ENCODE measurements around the gene ZNF672.

Gene ZNF672

DNA sequence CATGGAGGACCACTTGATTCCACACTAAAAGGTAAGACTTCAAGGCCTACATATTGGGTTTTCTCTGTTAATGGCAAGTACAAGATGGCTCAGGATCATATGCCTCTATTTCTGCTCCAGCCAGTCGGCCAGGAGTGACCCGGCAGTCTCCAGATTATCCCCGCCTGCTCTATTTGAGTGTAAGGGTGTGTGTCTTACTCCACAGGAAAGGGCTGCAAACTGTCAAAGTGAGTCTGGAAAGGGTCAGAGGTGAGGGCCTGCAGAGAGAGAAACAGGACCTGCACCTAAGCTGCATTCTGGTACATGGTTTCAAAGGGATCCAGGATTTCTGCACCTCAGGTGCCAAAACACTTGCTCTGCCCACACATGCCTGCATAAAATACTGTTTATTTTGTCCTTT, 11.6 kb downstream of the ZNF672 start:
- TF ChIP-seq, protein P1, sequence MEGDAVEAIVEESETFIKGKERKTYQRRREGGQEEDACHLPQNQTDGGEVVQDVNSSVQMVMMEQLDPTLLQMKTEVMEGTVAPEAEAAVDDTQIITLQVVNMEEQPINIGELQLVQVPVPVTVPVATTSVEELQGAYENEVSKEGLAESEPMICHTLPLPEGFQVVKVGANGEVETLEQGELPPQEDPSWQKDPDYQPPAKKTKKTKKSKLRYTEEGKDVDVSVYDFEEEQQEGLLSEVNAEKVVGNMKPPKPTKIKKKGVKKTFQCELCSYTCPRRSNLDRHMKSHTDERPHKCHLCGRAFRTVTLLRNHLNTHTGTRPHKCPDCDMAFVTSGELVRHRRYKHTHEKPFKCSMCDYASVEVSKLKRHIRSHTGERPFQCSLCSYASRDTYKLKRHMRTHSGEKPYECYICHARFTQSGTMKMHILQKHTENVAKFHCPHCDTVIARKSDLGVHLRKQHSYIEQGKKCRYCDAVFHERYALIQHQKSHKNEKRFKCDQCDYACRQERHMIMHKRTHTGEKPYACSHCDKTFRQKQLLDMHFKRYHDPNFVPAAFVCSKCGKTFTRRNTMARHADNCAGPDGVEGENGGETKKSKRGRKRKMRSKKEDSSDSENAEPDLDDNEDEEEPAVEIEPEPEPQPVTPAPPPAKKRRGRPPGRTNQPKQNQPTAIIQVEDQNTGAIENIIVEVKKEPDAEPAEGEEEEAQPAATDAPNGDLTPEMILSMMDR (IDR thresholded peaks at IDR 0.05; ENCODE audit: control insufficient read depth, extremely low read depth, insufficient read depth): no peak
- no peak overlapping the region for H3K4me3 ChIP-seq (ENCODE audit: low read depth, low read length)
- DNase-seq (ENCODE audit: low read depth): no peak

- TF ChIP-seq, protein P1 (IDR thresholded peaks at IDR 0.05; ENCODE audit: control insufficient read depth, extremely low read depth, insufficient read depth): no peak
Observed at GRCh38 chr1:248850124-248850523, 12.1 kb downstream of the ZNF672 start.

GRCh38 chr1:248850536-248851251, 12.7 kb downstream of the ZNF672 start:
- TF ChIP-seq, protein P1 (IDR thresholded peaks at IDR 0.05; ENCODE audit: control insufficient read depth, extremely low read depth, insufficient read depth): no peak
- no peak overlapping the region for H3K4me3 ChIP-seq (ENCODE audit: low read depth, low read length)
- DNase-seq (ENCODE audit: low read depth): no peak

More at GRCh38 chr1:248850124-248850523, 12.1 kb downstream of the ZNF672 start:
- no peak for DNase-seq (ENCODE audit: low read depth)
- H3K4me3 ChIP-seq (ENCODE audit: low read depth, low read length): no peak overlapping the region

DNA sequence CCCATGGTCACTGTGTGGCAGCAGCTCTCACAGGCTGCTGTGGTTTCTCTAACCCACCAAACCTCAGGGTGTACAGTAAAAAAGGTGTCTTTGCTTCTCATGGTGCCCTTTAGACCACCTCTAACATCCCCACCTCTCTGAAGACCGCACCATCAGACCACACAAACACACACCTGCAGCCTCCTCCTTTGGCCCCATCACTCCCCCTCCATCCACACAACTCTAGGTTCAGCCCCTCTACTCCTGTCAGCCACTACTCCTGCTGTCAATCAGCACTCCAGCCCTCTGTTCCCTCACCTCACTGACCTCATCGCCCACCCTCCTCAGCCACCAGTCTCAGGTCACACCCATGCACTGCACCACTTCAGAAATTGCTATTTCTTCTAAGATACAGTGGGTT, 13.4 kb downstream of the ZNF672 start:
- TF ChIP-seq, protein P1 (IDR thresholded peaks at IDR 0.05; ENCODE audit: control insufficient read depth, extremely low read depth, insufficient read depth): no peak
- H3K4me3 ChIP-seq (ENCODE audit: low read depth, low read length): no peak overlapping the region
- DNase-seq (ENCODE audit: low read depth): no peak

DNA sequence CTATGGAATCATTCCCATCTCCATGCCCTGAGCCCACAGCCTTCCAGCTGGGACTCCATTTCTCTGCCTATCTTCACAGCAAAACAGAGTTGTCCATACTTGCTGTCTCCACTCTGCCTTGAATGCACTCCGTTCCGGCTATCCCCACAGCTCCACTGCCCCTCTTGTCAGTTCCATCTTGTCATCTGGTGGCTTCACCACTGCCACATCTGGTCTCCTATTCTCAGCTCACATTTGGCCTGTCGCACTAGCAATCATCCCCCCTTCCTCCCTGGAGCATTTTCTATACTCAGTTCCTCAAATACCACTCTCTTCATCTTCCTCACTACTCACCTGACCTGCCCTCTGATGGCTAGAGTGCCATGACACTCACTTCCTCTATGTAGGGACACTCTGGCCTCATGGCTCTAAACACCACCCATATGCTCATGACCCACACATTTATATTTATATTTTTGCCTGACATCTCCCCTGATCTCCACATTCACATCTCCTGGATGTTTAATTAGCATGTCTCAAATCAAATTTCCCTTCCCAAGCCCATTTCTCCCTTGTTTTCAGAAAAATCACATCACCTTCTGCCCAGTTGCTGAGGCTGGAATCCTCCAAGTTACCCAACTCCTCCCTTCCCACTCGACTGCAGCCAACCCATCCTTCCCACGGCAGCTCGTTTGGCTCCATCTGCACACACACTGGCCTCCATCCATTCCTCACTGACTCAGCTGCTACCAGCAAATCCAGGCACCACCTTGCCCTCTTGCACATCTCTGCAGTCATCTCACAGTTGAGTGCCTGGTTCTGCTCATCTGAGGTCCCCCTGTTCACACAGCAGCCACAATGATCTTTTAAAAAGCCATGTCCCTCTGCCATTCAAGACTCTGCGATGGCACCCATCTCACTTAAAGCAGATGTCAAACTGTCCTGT, 14.7 kb downstream of the ZNF672 start:
- H3K4me3 ChIP-seq (ENCODE audit: low read depth, low read length): no peak overlapping the region
- DNase-seq (ENCODE audit: low read depth): no peak
- TF ChIP-seq, protein P1 (IDR thresholded peaks at IDR 0.05; ENCODE audit: control insufficient read depth, extremely low read depth, insufficient read depth): no peak

DNA sequence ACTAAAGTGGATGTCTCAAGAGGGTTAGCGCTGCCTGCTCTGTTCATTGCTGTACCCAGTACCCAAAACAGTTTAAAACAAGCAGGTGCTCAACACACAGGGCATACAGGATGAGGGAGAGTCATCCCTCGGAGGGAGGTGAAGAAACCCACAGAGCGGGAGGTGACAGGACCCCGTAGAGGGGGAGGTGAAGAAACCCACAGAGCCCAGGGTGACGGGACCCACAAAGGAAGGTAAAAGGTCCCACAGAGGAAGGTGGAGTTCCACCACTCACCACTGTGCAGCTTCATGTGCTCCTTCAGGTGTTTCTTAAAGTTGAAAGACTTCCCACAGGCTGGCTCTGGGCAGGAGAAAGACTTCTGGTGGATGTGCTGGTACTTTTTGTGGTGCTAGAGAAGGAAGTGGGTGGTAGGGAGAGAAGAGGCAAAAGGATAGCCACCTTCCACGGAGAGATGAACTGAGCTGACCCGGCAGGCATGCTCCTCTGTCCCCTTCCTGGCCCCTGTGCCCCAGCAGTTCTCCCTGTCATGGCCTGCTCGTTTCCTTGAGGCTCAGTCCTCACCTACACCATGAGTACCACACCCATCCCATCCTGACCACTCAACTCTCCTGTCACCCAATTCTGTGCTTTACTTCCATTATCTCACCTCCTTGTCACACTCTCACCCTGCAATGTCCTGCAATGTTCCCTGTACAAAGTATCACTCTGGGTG, 15.8 kb downstream of the ZNF672 start:
- DNase-seq (ENCODE audit: low read depth): no peak
- H3K4me3 ChIP-seq (ENCODE audit: low read depth, low read length): no peak overlapping the region
- TF ChIP-seq, protein P1 (IDR thresholded peaks at IDR 0.05; ENCODE audit: control insufficient read depth, extremely low read depth, insufficient read depth): no peak

All from LNCaP clone FGC (cell line).